HEK293 (cell line): ENCODE data around the gene CDK12.
"Not testable (repeated sequence)": the region's sequence is repeated elsewhere in the genome, so short reads cannot be mapped to it uniquely, and the experiment has no call there.

Experiments used
- CTCF ChIP-seq: fragments of 450-650 bp; formaldehyde crosslinking; IDR thresholded peaks from 2 replicates; pipeline ENCODE4 v1.5.1; 2016; ENCODE audit warnings: missing biosample characterization, missing genetic modification characterization
- ZNF10 ChIP-seq: fragments of 450-650 bp; formaldehyde crosslinking; IDR thresholded peaks from 2 replicates; pipeline ENCODE4 v1.5.1; 2017; ENCODE audit warnings: missing biosample characterization, missing genetic modification characterization
- ZNF155 ChIP-seq: fragments of 450-650 bp; formaldehyde crosslinking; IDR thresholded peaks from 2 replicates; pipeline ENCODE4 v1.5.1; 2016; ENCODE audit warnings: missing biosample characterization, missing genetic modification characterization
- ZNF777 ChIP-seq: fragments of 450-650 bp; formaldehyde crosslinking; IDR thresholded peaks from 2 replicates; pipeline ENCODE4 v1.5.1; 2017; ENCODE audit warnings: missing biosample characterization, missing genetic modification characterization, borderline replicate concordance
- TF ChIP-seq, protein P1 (sequence below): fragments of 450-650 bp; formaldehyde crosslinking; IDR thresholded peaks from 2 replicates; pipeline ENCODE4 v1.5.1; 2016; ENCODE audit warnings: missing biosample characterization, missing genetic modification characterization

- TF ChIP-seq ZNF777 (tag by site-specific recombination); ZNF10; CTCF (tag by site-specific recombination); ZNF155 (tag by site-specific recombination): not testable (repeated sequence)
- TF ChIP-seq, protein P1, sequence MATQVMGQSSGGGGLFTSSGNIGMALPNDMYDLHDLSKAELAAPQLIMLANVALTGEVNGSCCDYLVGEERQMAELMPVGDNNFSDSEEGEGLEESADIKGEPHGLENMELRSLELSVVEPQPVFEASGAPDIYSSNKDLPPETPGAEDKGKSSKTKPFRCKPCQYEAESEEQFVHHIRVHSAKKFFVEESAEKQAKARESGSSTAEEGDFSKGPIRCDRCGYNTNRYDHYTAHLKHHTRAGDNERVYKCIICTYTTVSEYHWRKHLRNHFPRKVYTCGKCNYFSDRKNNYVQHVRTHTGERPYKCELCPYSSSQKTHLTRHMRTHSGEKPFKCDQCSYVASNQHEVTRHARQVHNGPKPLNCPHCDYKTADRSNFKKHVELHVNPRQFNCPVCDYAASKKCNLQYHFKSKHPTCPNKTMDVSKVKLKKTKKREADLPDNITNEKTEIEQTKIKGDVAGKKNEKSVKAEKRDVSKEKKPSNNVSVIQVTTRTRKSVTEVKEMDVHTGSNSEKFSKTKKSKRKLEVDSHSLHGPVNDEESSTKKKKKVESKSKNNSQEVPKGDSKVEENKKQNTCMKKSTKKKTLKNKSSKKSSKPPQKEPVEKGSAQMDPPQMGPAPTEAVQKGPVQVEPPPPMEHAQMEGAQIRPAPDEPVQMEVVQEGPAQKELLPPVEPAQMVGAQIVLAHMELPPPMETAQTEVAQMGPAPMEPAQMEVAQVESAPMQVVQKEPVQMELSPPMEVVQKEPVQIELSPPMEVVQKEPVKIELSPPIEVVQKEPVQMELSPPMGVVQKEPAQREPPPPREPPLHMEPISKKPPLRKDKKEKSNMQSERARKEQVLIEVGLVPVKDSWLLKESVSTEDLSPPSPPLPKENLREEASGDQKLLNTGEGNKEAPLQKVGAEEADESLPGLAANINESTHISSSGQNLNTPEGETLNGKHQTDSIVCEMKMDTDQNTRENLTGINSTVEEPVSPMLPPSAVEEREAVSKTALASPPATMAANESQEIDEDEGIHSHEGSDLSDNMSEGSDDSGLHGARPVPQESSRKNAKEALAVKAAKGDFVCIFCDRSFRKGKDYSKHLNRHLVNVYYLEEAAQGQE (tag by site-specific recombination): not testable (repeated sequence)
Measured at GRCh38 chr17:39544361-39544760, 83.1 kb downstream of the CDK12 start.
